Measurements from ENCODE around the gene ZMYND8.

DNA sequence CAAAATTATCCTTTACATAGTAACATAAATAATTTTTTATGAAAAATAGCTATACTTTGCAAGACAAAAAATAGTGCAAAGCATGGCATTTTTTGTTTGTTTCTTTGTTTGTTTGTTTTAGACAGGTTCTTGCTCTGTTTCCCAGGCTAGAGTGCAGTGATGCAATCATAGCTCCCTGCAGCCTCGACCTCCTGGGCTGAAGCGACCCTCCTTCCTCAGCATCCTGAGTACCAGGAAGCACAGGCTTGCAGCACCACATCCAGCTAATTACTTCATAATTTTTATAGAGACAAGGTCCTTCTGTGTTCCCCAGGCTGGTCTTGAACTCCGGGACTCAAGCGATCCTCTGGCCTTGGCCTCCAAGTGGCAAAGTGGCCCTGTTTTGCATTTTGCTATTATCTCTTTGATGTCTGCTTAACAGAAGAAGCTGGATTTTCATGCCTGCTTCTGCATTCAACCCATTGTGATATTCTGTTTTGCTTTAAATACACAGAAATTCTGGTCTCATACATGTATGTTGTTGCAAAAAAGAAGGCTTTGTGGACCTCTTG, 49.4 kb upstream of the ZMYND8 start:
- TF ChIP-seq, protein P1, sequence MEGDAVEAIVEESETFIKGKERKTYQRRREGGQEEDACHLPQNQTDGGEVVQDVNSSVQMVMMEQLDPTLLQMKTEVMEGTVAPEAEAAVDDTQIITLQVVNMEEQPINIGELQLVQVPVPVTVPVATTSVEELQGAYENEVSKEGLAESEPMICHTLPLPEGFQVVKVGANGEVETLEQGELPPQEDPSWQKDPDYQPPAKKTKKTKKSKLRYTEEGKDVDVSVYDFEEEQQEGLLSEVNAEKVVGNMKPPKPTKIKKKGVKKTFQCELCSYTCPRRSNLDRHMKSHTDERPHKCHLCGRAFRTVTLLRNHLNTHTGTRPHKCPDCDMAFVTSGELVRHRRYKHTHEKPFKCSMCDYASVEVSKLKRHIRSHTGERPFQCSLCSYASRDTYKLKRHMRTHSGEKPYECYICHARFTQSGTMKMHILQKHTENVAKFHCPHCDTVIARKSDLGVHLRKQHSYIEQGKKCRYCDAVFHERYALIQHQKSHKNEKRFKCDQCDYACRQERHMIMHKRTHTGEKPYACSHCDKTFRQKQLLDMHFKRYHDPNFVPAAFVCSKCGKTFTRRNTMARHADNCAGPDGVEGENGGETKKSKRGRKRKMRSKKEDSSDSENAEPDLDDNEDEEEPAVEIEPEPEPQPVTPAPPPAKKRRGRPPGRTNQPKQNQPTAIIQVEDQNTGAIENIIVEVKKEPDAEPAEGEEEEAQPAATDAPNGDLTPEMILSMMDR (IDR thresholded peaks at IDR 0.05): no peak
- no peak for TF ChIP-seq POLR2A (IDR thresholded peaks at IDR 0.05)

Data from thyroid gland (tissue), 4 donors.